ENCODE data around the gene HMGCL. TPM values are rescaled to one million over a fixed set of nuclear protein-coding genes. Genes with fewer than 3 reads are reported as not detected.
"Not testable (repeated sequence)": the region's sequence is repeated elsewhere in the genome, so short reads cannot be mapped to it uniquely, and the experiment has no call there.

The HMGCL gene
- total and polyA plus RNA-seq, 3 donors from 2014 or later = 38.8 to 54.3 (median 48.2) TPM

- 80 to 89% methylated on average over 14 to 20 of the region's 20 CpGs for WGBS, 2 donors
- Histone ChIP-seq H3K4me3 (no peak overlapping the region), H3K27me3 (no peaks in the 10 kb centered on the region), H3K4me1 (peaks cover 17% of the 10 kb centered on the region), H3K27ac (no peak overlapping the region), H3K9me3 (no peaks in the 10 kb centered on the region), H3K36me3 (ENCODE audit: low read depth, missing control alignments) (no peaks in the 10 kb centered on the region)
- no peak for DNase-seq
- TF ChIP-seq POLR2A (IDR thresholded peaks at IDR 0.05) (no peak), CTCF (IDR thresholded peaks at IDR 0.05) (no peak)
- intact Hi-C loops (cut with DNase I; ENCODE audit: low total_unique reads) = no loop called here
These were observed 27.5 kb downstream of the HMGCL start for GRCh38 chr1:23797478-23798448.

- no peak overlapping the region for H3K4me3 ChIP-seq
- H3K27ac ChIP-seq = no peak overlapping the region
- H3K36me3 ChIP-seq (ENCODE audit: low read depth, missing control alignments) = no peaks in the 10 kb centered on the region
- no peaks in the 10 kb centered on the region for H3K9me3 ChIP-seq
- no peaks in the 10 kb centered on the region for H3K27me3 ChIP-seq
- intact Hi-C loops (cut with DNase I; ENCODE audit: low total_unique reads) = no loop called here
- WGBS, 2 donors = 70 to 75% methylated on average over 16 to 17 of the region's 17 CpGs
- no peak for DNase-seq
- peaks cover 13% of the 10 kb centered on the region for H3K4me1 ChIP-seq
- no peak for TF ChIP-seq POLR2A (IDR thresholded peaks at IDR 0.05)
- no peak for TF ChIP-seq CTCF (IDR thresholded peaks at IDR 0.05)
These were observed 28.6 kb downstream of the HMGCL start for GRCh38 chr1:23796466-23797271.

- Histone ChIP-seq H3K9me3 (no peaks in the 10 kb centered on the region), H3K27ac (no peak overlapping the region), H3K4me1 (peaks cover 7% of the 10 kb centered on the region), H3K36me3 (ENCODE audit: low read depth, missing control alignments) (no peaks in the 10 kb centered on the region), H3K4me3 (no peak overlapping the region), H3K27me3 (no peaks in the 10 kb centered on the region)
- intact Hi-C loops (cut with DNase I; ENCODE audit: low total_unique reads) = no loop called here
- no peak for DNase-seq
- 53 to 83% methylated on average over 3 to 15 of the region's 16 CpGs for WGBS, 2 donors
- TF ChIP-seq CTCF (IDR thresholded peaks at IDR 0.05) (no peak), POLR2A (IDR thresholded peaks at IDR 0.05) (no peak)
These were observed 29.4 kb downstream of the HMGCL start for GRCh38 chr1:23795676-23796465.

GRCh38 chr1:23794732-23795182, 30.5 kb downstream of the HMGCL start:
- H3K9me3 ChIP-seq; H3K36me3 ChIP-seq (ENCODE audit: low read depth, missing control alignments); H3K4me3 ChIP-seq; H3K27ac ChIP-seq; DNase-seq; intact Hi-C loops (cut with DNase I; ENCODE audit: low total_unique reads); H3K27me3 ChIP-seq: not testable (repeated sequence)
- peaks cover 12% of the 10 kb centered on the region for H3K4me1 ChIP-seq
- 64 to 77% methylated on average over 7 to 9 of the region's 9 CpGs for WGBS, 2 donors
